GM18498 (cell line): Measurements from ENCODE around the gene DEDD2.

Experiments
- ATAC-seq: cut with Tn5 transposase; IDR thresholded peaks from one replicate; pipeline ENCODE4 v1.9.1; 2021; ENCODE audit warnings: mild to moderate bottlenecking, moderate library complexity; ENCODE audit not compliant: unreplicated experiment

Gene DEDD2

GRCh38 chr19:42229301-42229854 lies 11.9 kb upstream of the DEDD2 start:
- no peak for ATAC-seq

GRCh38 chr19:42228641-42229040 lies 11.2 kb upstream of the DEDD2 start:
- ATAC-seq, result no peak

- no peak for ATAC-seq
Observed at GRCh38 chr19:42226886-42227285, 9.4 kb upstream of the DEDD2 start.

- ATAC-seq, result no peak
Observed at GRCh38 chr19:42225718-42226292, 8.3 kb upstream of the DEDD2 start.

- ATAC-seq, result no peak
Observed at GRCh38 chr19:42224940-42225717, 7.7 kb upstream of the DEDD2 start.

- no peak for ATAC-seq
Observed at GRCh38 chr19:42220751-42221097, 3.2 kb upstream of the DEDD2 start.

- ATAC-seq, result peak; percentile 76
Observed at GRCh38 chr19:42219812-42220750, 2.6 kb upstream of the DEDD2 start, which contains the start of gene ZNF526. Gene ZNF526 (plus strand): TSS chr19:42220312. CDS start chr19:42224404, 4,092 bp downstream.

- peak; percentile 15 for ATAC-seq
Observed at GRCh38 chr19:42216653-42217519, 591 bp downstream of the DEDD2 start.

GRCh38 chr19:42214810-42215485 lies 2.5 kb downstream of the DEDD2 start:
- no peak for ATAC-seq

GRCh38 chr19:42212886-42213285 lies 4.6 kb downstream of the DEDD2 start:
- ATAC-seq, result no peak

- no peak for ATAC-seq
Observed at GRCh38 chr19:42208612-42209011, 8.9 kb downstream of the DEDD2 start.

GRCh38 chr19:42207767-42208271 lies 9.7 kb downstream of the DEDD2 start:
- ATAC-seq, result no peak

- ATAC-seq, result no peak
Observed at GRCh38 chr19:42206871-42207755, 10.4 kb downstream of the DEDD2 start.

- no peak for ATAC-seq
Observed at GRCh38 chr19:42204664-42205063, 12.8 kb downstream of the DEDD2 start.

GRCh38 chr19:42203700-42204099 lies 13.8 kb downstream of the DEDD2 start:
- ATAC-seq, result no peak

GRCh38 chr19:42202290-42202880 lies 15.1 kb downstream of the DEDD2 start:
- ATAC-seq, result no peak

GRCh38 chr19:42201489-42202289 lies 15.8 kb downstream of the DEDD2 start:
- peak; percentile 35 for ATAC-seq
